ENCODE data around the gene RARS1. TPM values are rescaled to one million over a fixed set of nuclear protein-coding genes. Genes with fewer than 3 reads are reported as not detected.

The RARS1 gene
- total and polyA plus RNA-seq, 9 donors = 19.1 to 104 (median 74.7) TPM

DNA sequence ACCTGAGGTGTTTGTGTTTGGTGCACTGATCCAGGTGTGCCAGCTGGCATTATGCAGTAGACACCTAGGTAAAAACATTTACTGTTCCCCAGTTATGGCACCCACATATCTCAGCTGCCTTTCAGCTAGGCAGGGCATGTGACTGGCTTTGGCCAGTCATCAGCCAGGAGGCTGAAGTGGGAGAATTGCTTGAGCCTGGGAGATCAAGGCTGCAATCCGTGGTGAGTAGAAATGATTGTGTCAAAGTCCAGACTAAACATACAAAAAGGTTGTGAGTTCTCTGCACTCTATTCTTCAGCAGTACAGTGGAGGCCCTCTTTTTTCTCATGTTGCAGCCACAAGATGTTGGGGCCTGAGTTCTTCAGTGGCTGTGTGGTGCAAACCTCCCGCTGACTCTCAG lies 39.6 kb downstream of the RARS1 start:
- no peak overlapping the region for H3K27ac ChIP-seq
- no peaks in the 10 kb centered on the region for H3K36me3 ChIP-seq
- 49 to 63% (median 58%) methylated on average over 2 of the region's 2 CpGs for WGBS, 3 donors
- H3K4me3 ChIP-seq = no peak overlapping the region
- DNase-seq = no peak
- no peaks in the 10 kb centered on the region for H3K9me3 ChIP-seq
- peaks cover 5% of the 10 kb centered on the region for H3K4me1 ChIP-seq (ENCODE audit: insufficient read depth)
- intact Hi-C loops (cut with DNase I) = no loop called here
- TF ChIP-seq, protein P1, sequence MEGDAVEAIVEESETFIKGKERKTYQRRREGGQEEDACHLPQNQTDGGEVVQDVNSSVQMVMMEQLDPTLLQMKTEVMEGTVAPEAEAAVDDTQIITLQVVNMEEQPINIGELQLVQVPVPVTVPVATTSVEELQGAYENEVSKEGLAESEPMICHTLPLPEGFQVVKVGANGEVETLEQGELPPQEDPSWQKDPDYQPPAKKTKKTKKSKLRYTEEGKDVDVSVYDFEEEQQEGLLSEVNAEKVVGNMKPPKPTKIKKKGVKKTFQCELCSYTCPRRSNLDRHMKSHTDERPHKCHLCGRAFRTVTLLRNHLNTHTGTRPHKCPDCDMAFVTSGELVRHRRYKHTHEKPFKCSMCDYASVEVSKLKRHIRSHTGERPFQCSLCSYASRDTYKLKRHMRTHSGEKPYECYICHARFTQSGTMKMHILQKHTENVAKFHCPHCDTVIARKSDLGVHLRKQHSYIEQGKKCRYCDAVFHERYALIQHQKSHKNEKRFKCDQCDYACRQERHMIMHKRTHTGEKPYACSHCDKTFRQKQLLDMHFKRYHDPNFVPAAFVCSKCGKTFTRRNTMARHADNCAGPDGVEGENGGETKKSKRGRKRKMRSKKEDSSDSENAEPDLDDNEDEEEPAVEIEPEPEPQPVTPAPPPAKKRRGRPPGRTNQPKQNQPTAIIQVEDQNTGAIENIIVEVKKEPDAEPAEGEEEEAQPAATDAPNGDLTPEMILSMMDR (IDR thresholded peaks at IDR 0.05) = no peak
- no peak for TF ChIP-seq EP300 (IDR thresholded peaks at IDR 0.05)
- TF ChIP-seq POLR2A (IDR thresholded peaks at IDR 0.05) = no peak
- H3K27me3 ChIP-seq = no peaks in the 10 kb centered on the region

DNA sequence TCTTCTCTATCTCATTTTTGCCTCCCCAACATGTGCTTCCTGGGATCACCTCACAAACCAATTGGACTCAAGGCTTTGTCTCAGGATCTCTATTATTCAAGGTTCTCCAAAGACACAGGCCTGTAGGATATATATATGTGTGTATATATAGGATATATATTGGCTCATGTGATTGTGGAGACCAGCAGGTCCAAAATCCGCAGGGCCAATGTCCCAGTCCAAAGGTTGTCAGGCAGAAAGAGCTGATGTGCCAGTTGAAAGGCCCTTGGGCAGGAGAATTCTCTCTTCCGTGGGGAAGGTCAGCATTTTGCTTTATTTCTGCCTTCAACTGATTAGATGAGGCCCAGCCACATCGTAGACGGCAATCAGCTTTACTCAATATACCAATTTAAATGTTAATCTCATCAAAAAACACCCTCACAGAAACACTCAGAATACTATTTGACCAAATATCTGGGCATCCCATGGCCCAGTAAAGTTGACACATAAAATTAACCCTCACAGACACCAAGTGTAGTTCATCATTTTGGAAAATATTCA lies 41.6 kb downstream of the RARS1 start:
- no peak for DNase-seq
- TF ChIP-seq POLR2A (IDR thresholded peaks at IDR 0.05) (no peak), EP300 (IDR thresholded peaks at IDR 0.05) (no peak)
- TF ChIP-seq, protein P1 (IDR thresholded peaks at IDR 0.05) = no peak

DNA sequence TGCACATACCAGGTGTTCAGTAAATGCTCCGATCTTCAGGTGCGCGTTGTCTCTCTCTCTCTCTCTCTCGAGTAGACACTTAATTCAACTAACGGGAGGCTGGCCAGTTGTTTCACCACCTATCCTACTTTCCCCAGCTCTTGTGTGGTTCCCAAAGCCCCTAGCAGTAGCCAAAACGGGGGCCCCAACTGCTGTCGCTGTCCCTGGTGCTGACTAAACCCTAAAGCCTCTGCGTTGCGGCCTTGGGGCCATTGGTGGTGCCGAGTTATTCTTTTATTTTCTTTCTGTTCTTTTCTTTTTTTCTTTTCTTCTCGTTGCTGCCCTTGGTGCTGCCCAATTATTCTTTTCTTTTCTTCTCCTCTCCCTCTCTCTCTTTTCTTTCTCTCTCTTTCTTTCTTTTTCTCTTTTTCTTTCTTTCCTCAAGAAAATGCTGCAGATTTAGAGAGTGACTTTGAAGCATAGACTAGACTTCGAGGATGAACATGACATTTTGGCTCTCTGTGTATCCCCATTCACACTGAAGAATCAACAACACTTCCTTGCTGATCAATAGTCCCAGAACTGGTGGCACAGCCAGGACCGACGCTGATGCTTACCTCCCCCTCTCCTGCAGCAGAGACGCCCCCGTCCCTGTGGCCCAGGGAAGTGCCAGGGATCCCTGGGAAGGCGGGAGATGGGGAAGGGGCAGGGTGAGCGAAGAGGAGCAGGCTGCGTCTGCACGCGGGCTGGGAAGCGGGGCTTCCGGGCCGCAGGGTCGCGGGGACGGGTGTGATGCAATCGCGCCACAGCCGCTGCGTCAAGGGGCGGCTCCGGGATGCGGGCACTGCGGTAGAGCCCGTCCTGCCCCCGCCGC lies 42.5 kb downstream of the RARS1 start, which contains the start of gene FBLL1:
FBLL1 (plus strand) TSS at position 785 of the 853 bp plus-strand sequence. CDS start 200 bp downstream, outside the sequence.
- TF ChIP-seq, protein P1 (IDR thresholded peaks at IDR 0.05) = no peak
- no peak for TF ChIP-seq POLR2A (IDR thresholded peaks at IDR 0.05)
- Histone ChIP-seq H3K27me3 (no peaks in the 10 kb centered on the region), H3K9me3 (no peaks in the 10 kb centered on the region), H3K4me3 (peak within 1 kb of the TSS; percentile 31), H3K36me3 (no peaks in the 10 kb centered on the region), H3K4me1 (ENCODE audit: insufficient read depth) (peaks cover 5% of the 10 kb centered on the region), H3K27ac (no peak within 1 kb of the TSS)
- intact Hi-C loops (cut with DNase I) = loop anchor here in 1 of 4 donors (2.0 kb wide), 1 partner anchor 38 kb away; no protein-coding TSS in a partner anchor
- DNase-seq = peak; percentile 26 to 62 (median 42)
- WGBS, 3 donors = 12 to 18% (median 13%) methylated on average over 26 to 38 of the region's 38 CpGs

More for the DNA sequence above, 41.6 kb downstream of the RARS1 start:
- 83 to 86% (median 83%) methylated on average over 4 of the region's 4 CpGs for WGBS, 3 donors
- H3K9me3 ChIP-seq = no peaks in the 10 kb centered on the region
- no peak overlapping the region for H3K4me3 ChIP-seq
- intact Hi-C loops (cut with DNase I) = loop anchor here in 1 of 4 donors (2.0 kb wide), 1 partner anchor 37 kb away; no protein-coding TSS in a partner anchor
- H3K4me1 ChIP-seq (ENCODE audit: insufficient read depth) = peaks cover 5% of the 10 kb centered on the region
- H3K27me3 ChIP-seq = no peaks in the 10 kb centered on the region
- H3K27ac ChIP-seq = no peak overlapping the region
- H3K36me3 ChIP-seq = no peaks in the 10 kb centered on the region

DNA sequence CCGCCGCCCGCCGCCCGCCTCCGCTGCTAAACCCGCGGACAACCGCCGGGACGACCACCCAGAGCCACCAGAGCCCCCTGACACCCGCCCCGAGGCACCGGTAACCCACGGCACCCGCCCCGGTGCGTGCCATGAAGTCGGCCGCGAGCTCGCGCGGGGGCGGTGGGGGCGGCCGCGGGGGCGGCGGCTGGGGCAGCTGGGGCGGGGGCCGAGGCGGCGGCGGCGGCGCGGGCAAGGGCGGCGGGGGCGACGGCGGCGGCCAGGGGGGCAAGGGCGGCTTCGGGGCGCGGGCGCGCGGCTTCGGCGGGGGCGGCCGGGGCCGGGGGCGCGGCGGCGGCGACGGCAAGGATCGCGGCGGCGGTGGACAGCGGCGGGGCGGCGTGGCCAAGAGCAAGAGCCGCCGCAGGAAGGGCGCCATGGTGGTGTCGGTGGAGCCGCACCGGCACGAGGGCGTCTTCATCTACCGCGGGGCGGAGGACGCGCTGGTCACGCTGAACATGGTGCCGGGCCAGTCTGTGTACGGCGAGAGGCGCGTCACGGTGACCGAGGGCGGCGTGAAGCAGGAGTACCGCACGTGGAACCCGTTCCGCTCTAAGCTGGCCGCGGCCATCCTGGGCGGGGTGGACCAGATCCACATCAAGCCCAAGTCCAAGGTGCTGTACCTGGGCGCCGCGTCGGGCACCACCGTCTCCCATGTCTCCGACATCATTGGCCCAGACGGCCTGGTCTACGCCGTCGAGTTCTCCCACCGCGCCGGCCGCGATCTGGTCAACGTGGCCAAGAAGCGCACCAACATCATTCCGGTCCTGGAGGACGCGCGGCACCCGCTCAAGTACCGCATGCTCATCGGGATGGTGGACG lies 43.3 kb downstream of the RARS1 start:
- intact Hi-C loops (cut with DNase I) = loop anchor here in 1 of 4 donors (2.0 kb wide), 1 partner anchor 39 kb away; no protein-coding TSS in a partner anchor
- H3K27me3 ChIP-seq = no peaks in the 10 kb centered on the region
- TF ChIP-seq POLR2A (IDR thresholded peaks at IDR 0.05) (no peak), EP300 (IDR thresholded peaks at IDR 0.05) (no peak)
- TF ChIP-seq, protein P1 (IDR thresholded peaks at IDR 0.05) = no peak
- peak in 3 of 5 donors; percentile 10 to 38 (median 21) for DNase-seq
- H3K27ac ChIP-seq = no peak overlapping the region
- H3K4me1 ChIP-seq (ENCODE audit: insufficient read depth) = peaks cover 5% of the 10 kb centered on the region
- no peaks in the 10 kb centered on the region for H3K9me3 ChIP-seq
- WGBS, 3 donors = 10 to 62% (median 34%) methylated on average over 22 to 125 of the region's 125 CpGs
- peak overlapping the region; percentile 31 for H3K4me3 ChIP-seq
- no peaks in the 10 kb centered on the region for H3K36me3 ChIP-seq
